KMS-11 (cell line): ENCODE results near the gene TAOK2.
A peak's percentile ranks its signal among the peaks of the same experiment; 100 is the strongest.

ENCODE experiments used
- H2AFZ ChIP-seq: fragments of 200-600 bp; sonication (generic); 2 replicates; pipeline ENCODE4 v1.6.1; 2016; ENCODE audit warnings: antibody characterized with exemption, mixed run types, low read depth
- H3K27ac ChIP-seq: fragments of 200-600 bp; sonication (generic); 2 replicates; pipeline ENCODE4 v1.6.1; 2016; ENCODE audit warnings: mild to moderate bottlenecking, mixed run types
- H3K27me3 ChIP-seq: fragments of 200-600 bp; sonication (generic); 2 replicates; pipeline ENCODE4 v1.6.1; 2017; ENCODE audit warnings: mild to moderate bottlenecking, low read depth, mixed run types, moderate library complexity; ENCODE audit not compliant: insufficient read depth
- H3K36me3 ChIP-seq: fragments of 200-600 bp; sonication (generic); 2 replicates; pipeline ENCODE4 v1.6.1; 2017; ENCODE audit warnings: mild to moderate bottlenecking, mixed run types; ENCODE audit not compliant: insufficient read depth
- H3K4me1 ChIP-seq: fragments of 200-600 bp; sonication (generic); 2 replicates; pipeline ENCODE4 v1.6.1; 2016; ENCODE audit warnings: mild to moderate bottlenecking, low read depth, mixed run types; ENCODE audit not compliant: poor library complexity, severe bottlenecking
- H3K4me2 ChIP-seq: fragments of 200-600 bp; sonication (generic); 2 replicates; pipeline ENCODE4 v1.7.0; 2016; ENCODE audit warnings: mild to moderate bottlenecking, mixed run types
- H3K4me3 ChIP-seq: fragments of 200-600 bp; sonication (generic); IDR thresholded peaks from 2 replicates; pipeline ENCODE4 v1.6.1; 2017; ENCODE audit warnings: low read depth, low read length, mixed read lengths; ENCODE audit not compliant: insufficient read depth
- H3K79me2 ChIP-seq: fragments of 200-600 bp; sonication (generic); 2 replicates; pipeline ENCODE4 v1.6.1; 2016; ENCODE audit warnings: low read depth, mixed run types; ENCODE audit not compliant: insufficient read depth
- H3K9ac ChIP-seq: fragments of 200-600 bp; sonication (generic); 2 replicates; pipeline ENCODE4 v1.6.1; 2016; ENCODE audit warnings: mild to moderate bottlenecking, mixed run types
- H4K20me1 ChIP-seq: fragments of 200-600 bp; sonication (generic); 2 replicates; pipeline ENCODE4 v1.6.1; 2016; ENCODE audit warnings: mild to moderate bottlenecking, mixed run types; ENCODE audit not compliant: insufficient read depth
- CTCF ChIP-seq: fragments of 200-600 bp; sonication (generic); conservative IDR thresholded peaks from 2 replicates; pipeline ENCODE4 v1.6.1; 2017; ENCODE audit warnings: low read depth, mild to moderate bottlenecking, antibody characterized with exemption, low read length, moderate library complexity, mixed read lengths

TAOK2 gene

GRCh38 chr16:30041841-30042240 is 68.2 kb downstream of the TAOK2 start:
- no peaks in the 10 kb centered on the region for H4K20me1 ChIP-seq
- peak; percentile 38; the same call in 1 of the 2 replicates for TF ChIP-seq CTCF
- no peak overlapping the region for H3K4me2 ChIP-seq
- H3K9ac ChIP-seq: no peak overlapping the region
- no peaks in the 10 kb centered on the region for H3K36me3 ChIP-seq
- H3K4me3 ChIP-seq: no peak overlapping the region
- no peak overlapping the region for H3K27ac ChIP-seq
- no peaks in the 10 kb centered on the region for H3K27me3 ChIP-seq
- no peaks in the 10 kb centered on the region for H3K79me2 ChIP-seq
- no peaks in the 10 kb centered on the region for H3K4me1 ChIP-seq
- no peak overlapping the region for H2AFZ ChIP-seq
